Neuronal stem cell (in vitro differentiated cells): ENCODE measurements around the gene AGA.

ENCODE experiments used
- DNase-seq: peaks from one replicate; pipeline ENCODE4 v3.0.0-alpha.2; 2013; ENCODE audit warnings: low spot score
- H2AFZ ChIP-seq: one replicate; pipeline ENCODE4 v1.6.1; 2013; ENCODE audit warnings: mild to moderate bottlenecking, low read length, inconsistent platforms
- H2AK5ac ChIP-seq: 2 replicates; pipeline ENCODE4 v1.6.1; 2013; ENCODE audit warnings: low read depth, mild to moderate bottlenecking, inconsistent platforms, low read length, moderate library complexity, mixed read lengths
- H2BK120ac ChIP-seq: 2 replicates; pipeline ENCODE4 v1.6.1; 2013; ENCODE audit warnings: low read depth, mild to moderate bottlenecking, inconsistent platforms, low read length, moderate library complexity, mixed read lengths
- H2BK12ac ChIP-seq: one replicate; pipeline ENCODE4 v1.6.1; 2013; ENCODE audit warnings: low read length, inconsistent platforms
- H2BK15ac ChIP-seq: 2 replicates; pipeline ENCODE4 v1.6.1; 2013; ENCODE audit warnings: mild to moderate bottlenecking, low read length, inconsistent platforms, mixed read lengths
- H2BK5ac ChIP-seq: one replicate; pipeline ENCODE4 v1.6.1; 2013; ENCODE audit warnings: inconsistent platforms, mild to moderate bottlenecking, low read length, moderate library complexity
- H3K14ac ChIP-seq: one replicate; pipeline ENCODE4 v1.6.1; 2013; ENCODE audit warnings: low read length, inconsistent platforms
- H3K18ac ChIP-seq: 2 replicates; pipeline ENCODE4 v1.6.1; 2013; ENCODE audit warnings: low read length, inconsistent platforms
- H3K23ac ChIP-seq: 2 replicates; pipeline ENCODE4 v1.6.1; 2013; ENCODE audit warnings: low read depth, mild to moderate bottlenecking, mixed read lengths, low read length, inconsistent platforms; ENCODE audit not compliant: poor library complexity
- H3K27ac ChIP-seq: replicated peaks from 3 replicates; pipeline ENCODE4 v1.5.1; 2013; ENCODE audit warnings: low read length, inconsistent platforms
- H3K27me3 ChIP-seq, 3 experiments: 2 replicates each; pipeline ENCODE4 v1.6.1; 2013; ENCODE audit warnings: low read length in 3 of 3, mild to moderate bottlenecking in 2 of 3, inconsistent platforms in 1 of 3, low read depth in 1 of 3, mixed read lengths in 1 of 3, moderate library complexity in 1 of 3; ENCODE audit not compliant: control insufficient read depth in 3 of 3, insufficient read depth in 3 of 3
- H3K36me3 ChIP-seq, 2 donors: replicated peaks in 1 of 2; 2 replicates each; pipeline ENCODE4 v1.6.1; 2013; ENCODE audit warnings: low read length in 2 of 2; ENCODE audit not compliant: control insufficient read depth in 2 of 2, insufficient read depth in 2 of 2
- H3K4ac ChIP-seq: 2 replicates; pipeline ENCODE4 v1.6.1; 2013; ENCODE audit warnings: inconsistent platforms, mild to moderate bottlenecking, low read length, moderate library complexity
- H3K4me1 ChIP-seq, 2 donors: 1 replicate in 1 of 2; 2 replicates in 1 of 2; pipeline ENCODE4 v1.6.1; 2013; ENCODE audit warnings: low read length in 2 of 2, low read depth in 1 of 2; ENCODE audit not compliant: control insufficient read depth in 2 of 2, insufficient read depth in 1 of 2
- H3K4me2 ChIP-seq: one replicate; pipeline ENCODE4 v1.6.1; 2013; ENCODE audit warnings: mild to moderate bottlenecking, low read length, inconsistent platforms; ENCODE audit not compliant: insufficient read depth, poor library complexity, severe bottlenecking
- H3K4me3 ChIP-seq, 2 donors: 2 replicates each; pipeline ENCODE4 v1.5.1; 2013; ENCODE audit warnings: low read length in 2 of 2, mild to moderate bottlenecking in 2 of 2, inconsistent platforms in 1 of 2, moderate library complexity in 1 of 2
- H3K79me1 ChIP-seq: one replicate; pipeline ENCODE4 v1.6.1; 2013; ENCODE audit warnings: low read depth, mild to moderate bottlenecking, inconsistent platforms, low read length, moderate library complexity
- H3K9ac ChIP-seq: one replicate; pipeline ENCODE4 v1.6.1; 2013; ENCODE audit warnings: mild to moderate bottlenecking, low read depth, low read length, inconsistent platforms; ENCODE audit not compliant: poor library complexity
- H3K9me3 ChIP-seq, 2 donors: replicated peaks in 1 of 2; 2 replicates each; pipeline versions ENCODE3 to v1.6.1; 2013; ENCODE audit warnings: low read length in 2 of 2, mild to moderate bottlenecking in 2 of 2, inconsistent platforms in 1 of 2, low read depth in 1 of 2, mixed read lengths in 1 of 2, moderate library complexity in 1 of 2; ENCODE audit not compliant: control insufficient read depth in 2 of 2, insufficient read depth in 1 of 2
- H4K8ac ChIP-seq: one replicate; pipeline ENCODE4 v1.6.1; 2013; ENCODE audit warnings: low read depth, mild to moderate bottlenecking, inconsistent platforms, low read length, moderate library complexity
- H4K91ac ChIP-seq: one replicate; pipeline ENCODE4 v1.6.1; 2013; ENCODE audit warnings: low read length, low read depth, mild to moderate bottlenecking, inconsistent platforms; ENCODE audit not compliant: poor library complexity
- WGBS, 2 donors: extraction: QIAGEN DNeasy Blood & Tissue Kit; methylation state at CpG; one replicate each; pipeline ENCODE4 v1.1.7; 2013; ENCODE audit warnings: missing lambda C conversion rate in 2 of 2, mixed read lengths in 1 of 2; ENCODE audit not compliant: insufficient read length in 2 of 2, insufficient replicate concordance in 1 of 2; ENCODE audit errors: extremely low coverage in 2 of 2; 5-methylcytosine and 5-hydroxymethylcytosine counted together

The AGA gene

GRCh38 chr4:177427192-177427591 lies 15.0 kb downstream of the AGA start:
- Histone ChIP-seq H3K27me3 (no peaks in the 10 kb centered on the region), H3K36me3 (peaks cover 0 to 7% of the 10 kb centered on the region in 2 donors), H3K4me1 (peaks cover 3% of the 10 kb centered on the region in 2 donors), H2BK15ac (no peak overlapping the region), H4K8ac (no peak overlapping the region), H3K18ac (no peak overlapping the region), H3K4me2 (no peak overlapping the region), H3K79me1 (no peaks in the 10 kb centered on the region), H2BK12ac (no peak overlapping the region), H3K23ac (no peak overlapping the region), H3K14ac (no peak overlapping the region), H2AFZ (no peak overlapping the region), H3K4me3 (no peak overlapping the region), H3K9ac (no peak overlapping the region), H3K9me3 (no peaks in the 10 kb centered on the region), H4K91ac (no peak overlapping the region), H2BK5ac (no peak overlapping the region), H2BK120ac (no peak overlapping the region), H2AK5ac (no peak overlapping the region), H3K27ac (no peak overlapping the region), H3K4ac (no peak overlapping the region)
- no CpG with 5 or more reads among the region's 1 CpG for WGBS, 2 donors
- no peak for DNase-seq

- H2BK12ac ChIP-seq = no peak overlapping the region
- no peak overlapping the region for H3K4ac ChIP-seq
- no peak for DNase-seq
- no peak overlapping the region for H3K14ac ChIP-seq
- no peak overlapping the region for H2AFZ ChIP-seq
- H2BK5ac ChIP-seq = no peak overlapping the region
- no peaks in the 10 kb centered on the region for H3K36me3 ChIP-seq
- H2BK120ac ChIP-seq = no peak overlapping the region
- H3K4me2 ChIP-seq = no peak overlapping the region
- H4K8ac ChIP-seq = no peak overlapping the region
- H3K18ac ChIP-seq = no peak overlapping the region
- no peak overlapping the region for H3K27ac ChIP-seq
- peaks cover 0 to 4% of the 10 kb centered on the region in 2 donors for H3K9me3 ChIP-seq
- no CpG with 5 or more reads among the region's 3 CpGs for WGBS, 2 donors
- H3K27me3 ChIP-seq = no peaks in the 10 kb centered on the region
- no peak overlapping the region for H3K23ac ChIP-seq
- H4K91ac ChIP-seq = no peak overlapping the region
- H3K4me3 ChIP-seq = no peak overlapping the region
- no peak overlapping the region for H2AK5ac ChIP-seq
- no peak overlapping the region for H3K9ac ChIP-seq
- no peak overlapping the region for H2BK15ac ChIP-seq
- no peaks in the 10 kb centered on the region for H3K79me1 ChIP-seq
- H3K4me1 ChIP-seq = no peaks in the 10 kb centered on the region
Observed at GRCh38 chr4:177419434-177419833, 22.8 kb downstream of the AGA start.

- Histone ChIP-seq H3K9me3 (no peaks in the 10 kb centered on the region), H4K8ac (no peak overlapping the region), H4K91ac (no peak overlapping the region), H2BK15ac (no peak overlapping the region), H2AK5ac (no peak overlapping the region), H3K27me3 (no peaks in the 10 kb centered on the region), H2BK5ac (no peak overlapping the region), H3K4me1 (no peaks in the 10 kb centered on the region), H3K4me3 (no peak overlapping the region), H2AFZ (no peak overlapping the region), H2BK12ac (no peak overlapping the region), H3K4ac (no peak overlapping the region), H3K18ac (no peak overlapping the region), H2BK120ac (no peak overlapping the region), H3K9ac (no peak overlapping the region), H3K36me3 (no peaks in the 10 kb centered on the region), H3K79me1 (no peaks in the 10 kb centered on the region), H3K4me2 (no peak overlapping the region), H3K14ac (no peak overlapping the region), H3K23ac (no peak overlapping the region), H3K27ac (no peak overlapping the region)
- no peak for DNase-seq
Observed at GRCh38 chr4:177413656-177414055, 28.6 kb downstream of the AGA start.

GRCh38 chr4:177413076-177413475 lies 29.2 kb downstream of the AGA start:
- no peak overlapping the region for H3K9ac ChIP-seq
- H2BK12ac ChIP-seq = no peak overlapping the region
- no peak overlapping the region for H3K4me2 ChIP-seq
- H3K27me3 ChIP-seq = no peaks in the 10 kb centered on the region
- no CpG with 5 or more reads among the region's 1 CpG for WGBS, 2 donors
- H3K4ac ChIP-seq = no peak overlapping the region
- no peak overlapping the region for H2AFZ ChIP-seq
- no peak overlapping the region for H3K4me3 ChIP-seq
- no peak overlapping the region for H4K91ac ChIP-seq
- no peak overlapping the region for H2BK5ac ChIP-seq
- H3K14ac ChIP-seq = no peak overlapping the region
- H3K23ac ChIP-seq = no peak overlapping the region
- H2BK15ac ChIP-seq = no peak overlapping the region
- H3K79me1 ChIP-seq = no peaks in the 10 kb centered on the region
- no peaks in the 10 kb centered on the region for H3K36me3 ChIP-seq
- H3K18ac ChIP-seq = no peak overlapping the region
- no peak for DNase-seq
- H3K27ac ChIP-seq = no peak overlapping the region
- no peak overlapping the region for H2BK120ac ChIP-seq
- no peak overlapping the region for H4K8ac ChIP-seq
- no peaks in the 10 kb centered on the region for H3K4me1 ChIP-seq
- no peak overlapping the region for H2AK5ac ChIP-seq
- H3K9me3 ChIP-seq = no peaks in the 10 kb centered on the region
